ENCODE measurements around the gene SPAG5.
A peak's percentile ranks its signal among the peaks of the same experiment; 100 is the strongest.
"Not testable (repeated sequence)": the region's sequence is repeated elsewhere in the genome, so short reads cannot be mapped to it uniquely, and the experiment has no call there.

SPAG5 gene

DNA sequence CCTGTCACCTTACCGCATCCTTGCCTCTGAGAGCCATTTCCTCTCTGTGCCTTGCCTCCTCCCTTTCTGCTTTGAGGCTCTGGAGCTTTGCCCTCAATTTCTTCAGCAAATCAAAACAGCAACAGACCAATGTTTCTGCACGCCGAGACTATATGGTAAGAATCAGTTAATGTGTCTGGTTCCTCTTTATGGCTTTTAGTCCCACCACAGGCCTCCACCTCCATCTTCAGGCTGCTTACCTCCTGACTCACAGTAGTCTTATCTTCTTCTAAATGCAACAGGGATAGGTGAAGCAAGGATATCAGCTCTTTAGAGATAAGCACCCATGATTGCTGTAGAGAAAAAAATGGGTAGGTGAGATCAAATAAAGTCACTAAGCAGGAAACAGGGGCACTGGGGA is 13.0 kb downstream of the SPAG5 start:
- Mint-ChIP-seq H3K4me3 (no peak overlapping the region), H3K4me1 (no peaks in the 10 kb centered on the region), H3K9me3 (no peaks in the 10 kb centered on the region), H3K27ac (no peak overlapping the region), H3K36me3 (peaks cover 20 to 22% of the 10 kb centered on the region in 2 donors), H3K27me3 (no peaks in the 10 kb centered on the region)
- DNase-seq = no peak
- no peak for ATAC-seq (replicated peaks)

DNA sequence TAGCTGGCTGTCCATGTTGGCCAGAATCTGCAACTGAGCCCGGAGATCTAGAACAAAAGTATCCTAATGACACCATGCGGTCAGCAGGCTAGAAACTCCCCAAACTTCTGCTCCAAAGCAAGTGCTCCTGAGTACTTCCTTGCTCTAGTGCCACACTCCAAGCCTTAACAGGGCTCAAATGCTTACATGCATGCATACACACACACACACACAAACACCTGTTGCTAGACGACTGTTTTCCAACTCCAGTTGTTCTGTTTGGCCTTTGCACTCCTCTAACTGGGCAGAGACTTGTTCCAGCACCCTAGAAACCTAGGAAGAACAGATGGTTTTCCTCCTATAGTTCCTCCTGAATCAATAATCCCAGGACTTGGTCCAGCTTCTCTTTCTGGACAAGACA is 14.4 kb downstream of the SPAG5 start:
- Mint-ChIP-seq H3K36me3 (peaks cover 25 to 30% of the 10 kb centered on the region in 2 donors), H3K4me3 (no peak overlapping the region), H3K9me3 (no peaks in the 10 kb centered on the region), H3K4me1 (no peaks in the 10 kb centered on the region), H3K27me3 (no peaks in the 10 kb centered on the region), H3K27ac (no peak overlapping the region)
- ATAC-seq (replicated peaks) (no peak), DNase-seq (no peak)

DNA sequence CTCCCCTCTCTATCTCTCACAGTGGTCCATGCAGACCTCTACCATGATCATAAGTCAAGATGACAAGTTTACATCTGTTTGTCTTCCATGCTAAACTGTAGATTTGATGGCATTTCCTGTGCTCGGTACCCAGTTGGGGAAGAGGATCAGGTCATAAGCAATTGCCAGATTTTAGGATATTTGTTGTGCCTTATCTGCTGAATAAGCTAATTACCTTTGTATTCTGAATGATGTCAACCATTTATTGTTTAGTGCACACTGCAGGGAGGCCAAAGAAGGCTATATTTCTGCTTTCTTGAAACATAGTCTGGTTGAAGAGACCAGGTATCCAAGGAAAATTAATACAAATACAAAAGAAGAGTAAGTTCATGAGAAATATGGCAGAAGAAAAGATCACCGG is 16.3 kb downstream of the SPAG5 start:
- Mint-ChIP-seq H3K4me1 (no peaks in the 10 kb centered on the region), H3K9me3 (no peaks in the 10 kb centered on the region)

DNA sequence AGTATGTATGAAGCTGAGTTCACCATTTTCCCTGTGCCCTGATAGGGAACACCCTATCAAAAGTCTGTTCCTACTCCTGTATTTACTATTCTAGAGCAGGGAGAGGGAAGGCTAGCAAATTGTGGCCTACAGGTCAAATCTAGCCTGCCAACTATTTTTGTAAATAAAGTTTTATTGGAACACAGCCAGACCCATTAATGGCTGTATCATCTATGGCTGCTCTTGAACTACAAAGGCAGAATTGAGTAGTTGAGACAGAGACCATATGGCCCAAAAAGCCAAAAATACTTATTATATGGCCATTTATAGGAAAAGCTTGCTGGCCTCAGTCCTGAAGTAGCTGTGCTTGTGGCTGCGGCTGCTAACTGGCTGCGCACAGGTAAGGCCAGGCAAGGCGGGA is 17.9 kb downstream of the SPAG5 start:
- H3K27ac Mint-ChIP-seq = no peak overlapping the region
- no peak overlapping the region for H3K4me3 Mint-ChIP-seq
- DNase-seq (no peak), ATAC-seq (replicated peaks) (no peak)
- H3K36me3 Mint-ChIP-seq = peaks cover 23 to 30% of the 10 kb centered on the region in 2 donors
- peaks cover 9 to 15% of the 10 kb centered on the region in 2 donors for H3K4me1 Mint-ChIP-seq
- no peaks in the 10 kb centered on the region for H3K9me3 Mint-ChIP-seq
- H3K27me3 Mint-ChIP-seq = no peaks in the 10 kb centered on the region

More for the DNA sequence above, 16.3 kb downstream of the SPAG5 start:
- DNase-seq = no peak
- Mint-ChIP-seq H3K27me3 (no peaks in the 10 kb centered on the region), H3K27ac (no peak overlapping the region), H3K4me3 (no peak overlapping the region), H3K36me3 (peaks cover 25 to 26% of the 10 kb centered on the region in 2 donors)
- ATAC-seq (replicated peaks) = no peak

DNA sequence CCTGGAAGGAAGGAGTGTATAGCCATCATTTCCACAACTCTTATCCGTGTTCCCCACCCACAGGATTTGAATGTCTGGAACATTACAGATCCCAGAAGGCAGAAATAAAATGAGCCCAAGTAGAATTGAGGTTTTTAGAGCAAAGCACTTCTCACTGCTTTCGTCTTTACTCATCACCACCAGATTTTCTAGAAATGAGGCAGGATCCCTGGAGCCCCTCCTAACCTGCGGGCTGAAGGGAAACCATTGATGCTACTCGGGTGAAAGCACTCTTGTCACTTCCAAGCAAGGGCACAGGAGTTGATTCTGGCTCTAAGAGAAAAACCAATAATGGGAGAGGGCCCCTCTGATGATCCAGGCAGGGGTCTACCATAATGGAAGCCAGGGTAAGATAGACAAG is 19.3 kb downstream of the SPAG5 start:
- Mint-ChIP-seq H3K9me3 (no peaks in the 10 kb centered on the region), H3K27ac (no peak overlapping the region), H3K4me3 (no peak overlapping the region), H3K36me3 (peaks cover 20 to 22% of the 10 kb centered on the region in 2 donors), H3K27me3 (no peaks in the 10 kb centered on the region), H3K4me1 (peaks cover 11 to 20% of the 10 kb centered on the region in 2 donors)
- DNase-seq (no peak), ATAC-seq (replicated peaks) (no peak)

DNA sequence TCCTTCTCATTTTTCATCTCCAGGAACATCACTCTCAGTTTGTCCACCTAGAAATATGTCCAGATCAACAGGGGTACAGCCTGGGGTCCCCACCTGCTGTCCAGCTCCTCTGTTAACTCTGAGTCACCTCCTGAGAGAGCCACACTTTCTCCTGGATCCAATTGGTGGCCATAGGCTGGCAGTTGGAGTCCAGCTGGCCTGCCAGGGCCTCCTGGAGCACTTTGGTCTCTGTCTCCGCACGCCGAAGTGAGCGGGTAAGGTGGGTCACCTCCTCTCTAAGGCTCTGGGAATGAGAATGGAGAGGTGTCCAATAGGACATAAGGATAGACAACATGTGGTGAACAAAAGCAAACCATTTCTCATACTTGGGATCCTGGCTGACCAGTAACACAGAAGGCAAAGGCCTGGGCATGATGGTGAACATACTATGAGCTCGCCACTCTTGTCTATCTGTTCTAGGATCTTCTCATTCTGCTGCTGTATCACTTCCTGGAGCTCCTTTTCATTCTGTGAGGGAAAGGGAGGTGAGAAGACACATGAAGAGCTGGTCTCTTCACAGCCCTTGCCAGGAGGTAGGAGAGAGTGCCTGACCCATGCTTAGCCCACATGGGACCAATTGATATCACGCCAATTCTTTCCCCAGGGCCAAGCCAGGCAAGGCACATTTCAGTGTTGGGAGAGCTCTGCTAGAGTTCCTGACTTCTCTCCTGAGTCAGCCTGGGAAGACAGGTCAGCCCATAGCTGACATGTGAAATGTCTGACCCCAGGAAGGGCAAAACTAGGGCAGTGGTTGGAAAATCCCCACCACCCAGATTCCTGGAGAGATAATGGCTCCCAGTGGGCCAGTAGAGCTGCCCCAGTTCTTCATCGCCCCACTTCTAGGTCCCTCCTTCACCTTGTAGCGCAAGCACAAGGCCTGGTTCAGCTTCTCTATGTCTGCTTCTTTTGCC is 20.3 kb downstream of the SPAG5 start:
- Mint-ChIP-seq H3K4me1 (peaks cover 11 to 24% of the 10 kb centered on the region in 2 donors), H3K9me3 (no peaks in the 10 kb centered on the region), H3K36me3 (peaks cover 21 to 33% of the 10 kb centered on the region in 2 donors), H3K4me3 (no peak overlapping the region), H3K27me3 (no peaks in the 10 kb centered on the region), H3K27ac (no peak overlapping the region)
- ATAC-seq (replicated peaks) (no peak), DNase-seq (no peak)

DNA sequence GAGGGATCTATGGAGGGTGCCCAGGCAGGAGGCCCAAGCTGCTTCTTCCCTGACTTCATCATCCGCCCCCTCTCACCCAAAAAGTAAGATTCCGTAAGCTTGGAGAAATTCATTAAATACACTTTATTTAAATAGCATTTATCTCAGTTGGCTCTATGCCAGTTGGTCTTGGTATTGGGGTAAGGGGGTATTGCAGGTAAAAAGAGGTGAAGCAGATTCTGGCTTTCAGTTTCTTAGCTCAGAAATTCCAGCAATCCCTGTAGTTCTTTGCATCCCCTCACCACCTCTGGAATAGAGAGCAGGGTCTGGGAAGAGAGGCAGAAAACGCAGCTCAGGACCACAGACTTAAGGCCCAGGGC is 21.4 kb downstream of the SPAG5 start:
- Mint-ChIP-seq H3K9me3 (no peaks in the 10 kb centered on the region), H3K27ac (peak overlapping the region; percentile 94), H3K27me3 (no peaks in the 10 kb centered on the region), H3K4me1 (peaks cover 17 to 32% of the 10 kb centered on the region in 2 donors), H3K36me3 (peaks cover 21 to 39% of the 10 kb centered on the region in 2 donors), H3K4me3 (peak overlapping the region in 1 of 2 donors; percentile 85)
- ATAC-seq (replicated peaks) (no peak), DNase-seq (no peak)

DNA sequence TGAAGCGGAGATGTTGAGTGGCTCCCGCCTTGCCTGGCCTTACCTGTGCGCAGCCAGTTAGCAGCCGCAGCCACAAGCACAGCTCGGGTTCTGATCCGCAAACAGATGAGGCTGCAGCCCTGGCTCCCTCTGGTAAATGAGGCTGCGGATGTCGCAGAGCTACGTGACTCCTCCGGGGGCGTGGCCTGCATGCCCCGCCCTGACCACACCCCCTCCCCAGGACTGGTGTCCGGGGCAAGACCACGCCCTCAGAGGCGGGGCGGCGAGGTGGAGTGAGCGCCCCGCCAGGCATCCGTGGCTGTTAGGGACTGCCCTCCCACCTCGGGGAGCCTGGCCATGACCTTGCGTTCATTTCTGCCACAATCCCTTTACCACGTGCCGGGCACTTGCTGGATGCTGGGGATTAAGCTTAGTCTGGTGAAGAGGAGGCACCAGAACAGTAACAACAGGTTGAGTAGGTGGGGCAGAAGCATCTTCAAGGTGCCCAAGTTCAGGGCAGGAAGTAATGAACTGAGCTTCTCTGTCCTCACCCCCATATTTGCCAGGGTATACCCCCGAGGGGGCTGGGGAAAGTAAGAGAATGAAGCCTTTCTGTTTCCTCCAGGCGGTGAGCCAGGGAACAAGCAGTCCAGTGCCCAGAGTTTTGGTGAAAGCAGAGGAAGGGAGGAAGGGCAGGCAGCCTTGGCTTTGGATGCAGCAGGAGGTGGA is 21.9 kb downstream of the SPAG5 start, which contains the start of gene ALDOC:
ALDOC (minus strand) TSS at position 138 of the 708 bp plus-strand sequence. CDS start 1,363 bp downstream, outside the sequence.
- peaks cover 21 to 39% of the 10 kb centered on the region in 2 donors for H3K36me3 Mint-ChIP-seq
- H3K27ac Mint-ChIP-seq = peak within 1 kb of the TSS; percentile 94
- no peaks in the 10 kb centered on the region for H3K9me3 Mint-ChIP-seq
- peak; percentile 94 for DNase-seq
- H3K27me3 Mint-ChIP-seq = no peaks in the 10 kb centered on the region
- ATAC-seq (replicated peaks) = peak; percentile 97 to 98
- H3K4me3 Mint-ChIP-seq = peak within 1 kb of the TSS; percentile 85 to 93
- H3K4me1 Mint-ChIP-seq = peaks cover 19 to 38% of the 10 kb centered on the region in 2 donors

DNA sequence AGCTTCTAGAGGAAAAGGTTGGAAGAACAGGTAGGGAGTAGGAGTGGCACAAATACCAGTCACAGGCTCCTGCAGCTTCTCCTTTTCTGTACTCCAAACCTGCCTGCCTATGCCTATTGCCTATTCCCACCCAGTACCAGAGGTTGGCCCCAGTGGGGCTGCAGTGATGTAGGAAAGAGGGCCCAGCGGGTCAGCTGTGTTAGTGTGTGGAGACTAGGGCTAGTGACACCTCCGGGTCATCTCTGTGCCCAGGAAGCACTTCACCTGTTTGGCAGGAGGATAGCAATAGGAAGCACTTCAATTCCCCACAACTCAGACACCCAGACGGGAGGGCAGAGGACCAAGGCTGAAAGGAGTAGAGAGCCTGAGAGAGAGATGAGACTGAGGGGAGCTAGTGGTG is 22.8 kb downstream of the SPAG5 start:
- Mint-ChIP-seq H3K27ac (peak overlapping the region; percentile 94), H3K4me1 (peaks cover 19 to 43% of the 10 kb centered on the region in 2 donors)
- H3K9me3 Mint-ChIP-seq = not testable (repeated sequence)

DNA sequence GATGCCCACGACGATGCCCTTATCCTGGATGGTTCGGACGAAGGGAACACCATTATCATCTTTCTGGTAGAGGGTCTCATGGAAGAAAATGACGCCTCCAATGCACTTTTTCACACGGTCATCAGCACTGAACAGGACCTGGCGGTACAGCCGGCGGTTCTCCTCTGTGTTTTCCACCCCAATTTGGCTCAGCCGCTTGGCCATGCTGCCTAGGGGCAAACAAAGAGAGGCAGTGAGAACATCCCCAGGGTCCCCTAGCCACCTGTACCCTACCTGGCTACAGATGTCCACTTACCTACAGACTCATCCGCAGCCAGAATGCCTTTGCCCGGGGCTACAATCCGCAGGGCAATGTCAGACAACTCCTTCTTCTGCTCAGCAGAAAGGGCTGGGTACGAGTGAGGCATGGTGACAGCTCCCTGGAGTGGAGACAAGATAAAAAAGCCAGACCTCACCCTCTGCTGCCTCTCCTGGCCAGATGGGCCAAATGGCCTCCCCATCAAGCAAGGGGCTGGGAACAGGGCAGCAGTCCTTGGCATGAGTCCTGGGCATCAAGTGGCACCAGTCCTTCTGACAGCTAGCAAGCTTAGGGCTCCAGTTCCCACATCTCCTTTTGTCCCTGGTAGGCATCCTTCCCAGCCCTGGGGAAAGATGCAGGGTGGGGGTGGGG is 23.6 kb downstream of the SPAG5 start:
- DNase-seq = no peak
- peaks cover 23 to 49% of the 10 kb centered on the region in 2 donors for H3K4me1 Mint-ChIP-seq

More for the DNA sequence above, 22.8 kb downstream of the SPAG5 start:
- Mint-ChIP-seq H3K36me3 (peaks cover 21 to 39% of the 10 kb centered on the region in 2 donors), H3K4me3 (peak overlapping the region; percentile 85 to 93)
- ATAC-seq (replicated peaks); H3K27me3 Mint-ChIP-seq; DNase-seq: not testable (repeated sequence)

DNA sequence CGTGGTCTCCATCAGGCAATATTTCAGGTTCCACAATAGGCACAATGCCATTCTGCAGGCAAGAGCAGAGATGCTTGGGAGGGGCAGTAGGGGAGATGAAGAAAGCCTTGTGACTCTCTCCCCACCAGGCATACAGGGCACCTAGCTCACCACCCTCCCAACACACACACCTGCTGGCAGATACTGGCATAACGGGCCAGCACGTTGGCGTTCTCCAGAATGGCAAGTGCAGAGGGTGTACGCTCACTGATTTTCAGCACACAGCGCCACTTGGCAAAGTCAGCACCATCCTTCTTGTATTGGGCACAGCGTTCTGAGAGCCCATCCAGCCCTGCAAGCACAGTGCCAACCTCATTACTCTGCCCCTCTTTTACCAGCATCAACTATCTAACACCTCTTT is 24.3 kb downstream of the SPAG5 start:
- Mint-ChIP-seq H3K27ac (no peak overlapping the region), H3K27me3 (no peaks in the 10 kb centered on the region), H3K4me1 (peaks cover 26 to 56% of the 10 kb centered on the region in 2 donors), H3K36me3 (peaks cover 16 to 37% of the 10 kb centered on the region in 2 donors), H3K9me3 (no peaks in the 10 kb centered on the region), H3K4me3 (no peak overlapping the region)
- no peak for DNase-seq
- no peak for ATAC-seq (replicated peaks)

More for the DNA sequence above, 23.6 kb downstream of the SPAG5 start:
- Mint-ChIP-seq H3K4me3 (no peak overlapping the region), H3K27ac (no peak overlapping the region), H3K27me3 (no peaks in the 10 kb centered on the region), H3K36me3 (peaks cover 18 to 39% of the 10 kb centered on the region in 2 donors), H3K9me3 (no peaks in the 10 kb centered on the region)
- no peak for ATAC-seq (replicated peaks)

DNA sequence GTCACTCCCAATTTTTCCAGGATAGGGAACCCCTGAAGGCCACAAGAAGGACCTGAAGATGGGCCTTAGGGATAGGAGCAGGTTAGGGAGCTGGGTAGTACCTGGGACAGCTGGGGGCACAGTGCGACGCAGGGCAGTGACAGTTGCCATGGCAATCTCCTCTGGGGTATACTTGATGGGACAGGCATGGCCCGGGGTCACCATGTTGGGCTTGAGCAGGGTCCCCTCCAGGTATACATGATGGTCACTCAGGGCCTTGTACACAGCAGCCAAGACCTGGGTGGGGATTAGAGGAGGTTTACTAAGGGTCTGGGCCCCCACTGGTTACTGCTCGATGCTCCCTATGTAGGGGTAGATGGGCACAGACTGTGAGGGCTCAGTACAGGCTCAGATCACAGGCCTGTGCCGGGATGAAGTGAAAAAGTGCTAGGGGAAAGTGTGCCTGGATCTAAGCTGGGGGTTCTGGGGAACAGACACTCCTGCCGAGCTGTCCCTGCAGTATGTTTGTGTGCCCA is 24.8 kb downstream of the SPAG5 start:
- Mint-ChIP-seq H3K36me3 (peaks cover 14 to 37% of the 10 kb centered on the region in 2 donors), H3K4me1 (peaks cover 28 to 61% of the 10 kb centered on the region in 2 donors), H3K9me3 (no peaks in the 10 kb centered on the region), H3K4me3 (no peak overlapping the region), H3K27ac (no peak overlapping the region), H3K27me3 (no peaks in the 10 kb centered on the region)
- DNase-seq (no peak), ATAC-seq (replicated peaks) (no peak)

DNA sequence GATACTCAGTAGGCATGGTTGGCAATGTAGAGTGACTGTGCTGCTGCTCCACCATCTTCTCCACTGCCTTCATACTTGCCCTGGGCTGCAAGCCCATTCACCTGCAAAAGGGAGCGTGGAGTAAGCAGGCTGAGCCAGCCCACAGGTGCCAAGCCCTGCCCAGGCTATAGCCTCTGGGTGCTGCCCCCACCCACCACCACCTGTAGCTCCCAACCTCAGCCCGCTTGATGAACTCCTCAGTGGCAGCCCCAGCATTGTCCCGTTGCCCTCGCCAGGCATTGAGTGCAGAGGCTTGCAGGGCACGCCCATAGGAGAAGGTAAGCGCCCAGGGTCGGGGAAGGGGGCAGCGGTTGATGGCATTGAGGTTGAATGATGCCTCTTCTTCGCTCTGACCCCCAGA is 25.3 kb downstream of the SPAG5 start:
- DNase-seq (no peak), ATAC-seq (replicated peaks) (no peak)
- no peaks in the 10 kb centered on the region for H3K9me3 Mint-ChIP-seq
- H3K4me1 Mint-ChIP-seq = peaks cover 29 to 66% of the 10 kb centered on the region in 2 donors
- H3K4me3 Mint-ChIP-seq = no peak overlapping the region
- H3K27me3 Mint-ChIP-seq = no peaks in the 10 kb centered on the region
- H3K36me3 Mint-ChIP-seq = peaks cover 12 to 37% of the 10 kb centered on the region in 2 donors
- H3K27ac Mint-ChIP-seq = no peak overlapping the region

DNA sequence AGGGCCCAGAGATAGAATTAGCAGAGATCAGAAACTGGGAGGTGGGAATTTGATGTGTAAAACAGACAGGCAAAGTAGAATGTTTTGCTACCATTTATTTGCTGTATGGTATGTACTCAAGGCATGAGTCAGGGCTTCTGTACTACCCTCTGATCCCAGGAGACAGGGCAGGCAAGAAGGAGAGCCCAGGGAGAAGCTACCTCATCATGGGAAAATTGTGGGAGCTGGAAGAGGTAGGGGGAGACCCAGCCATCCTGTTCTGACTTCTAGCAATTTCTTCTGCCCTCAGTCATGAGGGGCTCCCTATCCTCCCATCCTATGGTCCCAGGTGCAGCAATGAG is 25.8 kb downstream of the SPAG5 start:
- Mint-ChIP-seq H3K4me3 (no peak overlapping the region), H3K27me3 (no peaks in the 10 kb centered on the region)
- DNase-seq = no peak

More for the DNA sequence above, 25.8 kb downstream of the SPAG5 start:
- no peak for ATAC-seq (replicated peaks)
- Mint-ChIP-seq H3K4me1 (peaks cover 32 to 71% of the 10 kb centered on the region in 2 donors), H3K9me3 (no peaks in the 10 kb centered on the region), H3K27ac (no peak overlapping the region), H3K36me3 (peaks cover 11 to 41% of the 10 kb centered on the region in 2 donors)

Data from stimulated activated naive B cell treated with anti-CD40 and anti-IgM and Interleukin-4, amounts not matched to agents 10 μg/mL and 1 μg/mL and 100 μg/mL, for 72 hours (primary cell).